Upper lobe of left lung (tissue), 6 donors: ENCODE data around the gene GAGE12F. TPM values are rescaled to one million over a fixed set of nuclear protein-coding genes. Genes with fewer than 3 reads are reported as not detected.
"Not testable (repeated sequence)": the region's sequence is repeated elsewhere in the genome, so short reads cannot be mapped to it uniquely, and the experiment has no call there.

Experiments
- ATAC-seq, 2 donors: fragments of 200-7000 bp; cut with Tn5 transposase; one replicate each; pipeline ENCODE4 v1.9.1; 2022; ENCODE audit warnings: mild to moderate bottlenecking in 2 of 2, moderate library complexity in 2 of 2; ENCODE audit not compliant: low FRiP score in 2 of 2
- DNase-seq, 2 donors: peaks; one replicate each; pipeline ENCODE4 v3.0.0-alpha.2; 2019 to 2020
- H3K27ac ChIP-seq, 4 donors: fragments of 200-600 bp; sonication (generic); one replicate each; pipeline ENCODE4 v1.5.1; 2016 to 2019
- H3K27me3 ChIP-seq, 4 donors: fragments of 200-600 bp; sonication (generic); one replicate each; pipeline ENCODE4 v1.5.1; 2017 to 2019
- H3K36me3 ChIP-seq, 4 donors: fragments of 200-600 bp; sonication (generic); one replicate each; pipeline ENCODE4 v1.5.1; 2016 to 2019
- H3K4me1 ChIP-seq, 4 donors: fragments of 200-600 bp; sonication (generic); one replicate each; pipeline ENCODE4 v1.5.1; 2018 to 2019
- H3K4me3 ChIP-seq, 4 donors: fragments of 200-600 bp; sonication (generic); one replicate each; pipeline ENCODE4 v1.5.1; 2017 to 2019; ENCODE audit warnings: mild to moderate bottlenecking in 2 of 4, moderate library complexity in 1 of 4
- H3K9me3 ChIP-seq, 4 donors: fragments of 200-600 bp; sonication (generic); one replicate each; pipeline ENCODE4 v1.5.1; 2018 to 2019
- WGBS, 2 donors: methylation state at CpG; one replicate each; pipeline ENCODE4 v1.1.5; 2017 to 2018; 5-methylcytosine and 5-hydroxymethylcytosine counted together
- total RNA-seq, 6 donors: library from RNA; depleted of rRNA in 4 of 6; stranded (reverse); fragments of >200 nt in 4 of 6; gene quantifications; one replicate each; pipeline versions ENCODE4 v1.1.0 to v1.2.1, GENCODE V29; 2016 to 2021
- donor health status: DM: no; HTN: no; CAD: no; lungs with moderate emphysema.
- donor health status: DM: no; HTN: yes; CAD: no; lungs with severe emphysema.

The GAGE12F gene, protein sequence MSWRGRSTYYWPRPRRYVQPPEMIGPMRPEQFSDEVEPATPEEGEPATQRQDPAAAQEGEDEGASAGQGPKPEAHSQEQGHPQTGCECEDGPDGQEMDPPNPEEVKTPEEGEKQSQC
- not detected for total RNA-seq

DNA sequence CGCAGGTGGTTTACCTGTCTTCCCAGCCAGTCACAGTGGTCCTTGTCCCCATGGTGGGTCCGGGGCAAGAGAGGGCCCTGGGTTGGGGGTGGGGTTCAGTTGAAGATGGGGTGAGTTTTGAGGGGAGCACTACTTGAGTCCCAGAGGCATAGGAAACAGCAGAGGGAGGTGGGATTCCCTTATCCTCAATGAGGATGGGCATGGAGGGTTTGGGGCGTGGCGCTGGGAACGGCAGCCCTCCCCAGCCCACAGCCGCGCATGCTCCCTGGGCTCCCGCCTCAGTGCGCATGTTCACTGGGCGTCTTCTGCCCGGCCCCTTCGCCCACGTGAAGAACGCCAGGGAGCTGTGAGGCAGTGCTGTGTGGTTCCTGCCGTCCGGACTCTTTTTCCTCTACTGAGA, at the start of gene GAGE12F:
Gene GAGE12F, plus strand, starts transcription at position 301 of the 400 bp plus-strand sequence. CDS start 1,155 bp downstream, outside the sequence.
- H3K4me3 ChIP-seq, DNase-seq, H3K27me3 ChIP-seq, H3K9me3 ChIP-seq, H3K27ac ChIP-seq, H3K36me3 ChIP-seq, ATAC-seq, H3K4me1 ChIP-seq: not testable (repeated sequence)
- WGBS, 2 donors = no CpG with 5 or more reads among the region's 16 CpGs

DNA sequence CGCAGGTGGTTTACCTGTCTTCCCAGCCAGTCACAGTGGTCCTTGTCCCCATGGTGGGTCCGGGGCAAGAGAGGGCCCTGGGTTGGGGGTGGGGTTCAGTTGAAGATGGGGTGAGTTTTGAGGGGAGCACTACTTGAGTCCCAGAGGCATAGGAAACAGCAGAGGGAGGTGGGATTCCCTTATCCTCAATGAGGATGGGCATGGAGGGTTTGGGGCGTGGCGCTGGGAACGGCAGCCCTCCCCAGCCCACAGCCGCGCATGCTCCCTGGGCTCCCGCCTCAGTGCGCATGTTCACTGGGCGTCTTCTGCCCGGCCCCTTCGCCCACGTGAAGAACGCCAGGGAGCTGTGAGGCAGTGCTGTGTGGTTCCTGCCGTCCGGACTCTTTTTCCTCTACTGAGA, 28.8 kb upstream of the GAGE12F start, which contains the start of gene GAGE12C:
Gene GAGE12C, plus strand, starts transcription at position 301 of the 400 bp plus-strand sequence. CDS start 1,155 bp downstream, outside the sequence.
- H3K27ac ChIP-seq, H3K27me3 ChIP-seq, H3K9me3 ChIP-seq, H3K36me3 ChIP-seq, H3K4me3 ChIP-seq, DNase-seq, H3K4me1 ChIP-seq, ATAC-seq: not testable (repeated sequence)
- no CpG with 5 or more reads among the region's 16 CpGs for WGBS, 2 donors

DNA sequence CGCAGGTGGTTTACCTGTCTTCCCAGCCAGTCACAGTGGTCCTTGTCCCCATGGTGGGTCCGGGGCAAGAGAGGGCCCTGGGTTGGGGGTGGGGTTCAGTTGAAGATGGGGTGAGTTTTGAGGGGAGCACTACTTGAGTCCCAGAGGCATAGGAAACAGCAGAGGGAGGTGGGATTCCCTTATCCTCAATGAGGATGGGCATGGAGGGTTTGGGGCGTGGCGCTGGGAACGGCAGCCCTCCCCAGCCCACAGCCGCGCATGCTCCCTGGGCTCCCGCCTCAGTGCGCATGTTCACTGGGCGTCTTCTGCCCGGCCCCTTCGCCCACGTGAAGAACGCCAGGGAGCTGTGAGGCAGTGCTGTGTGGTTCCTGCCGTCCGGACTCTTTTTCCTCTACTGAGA, 19.2 kb upstream of the GAGE12F start, which contains the start of gene GAGE12D:
Gene GAGE12D, plus strand, starts transcription at position 301 of the 400 bp plus-strand sequence. CDS start 1,155 bp downstream, outside the sequence.
- H3K4me3 ChIP-seq, H3K36me3 ChIP-seq, H3K27ac ChIP-seq, H3K27me3 ChIP-seq, H3K4me1 ChIP-seq, H3K9me3 ChIP-seq, DNase-seq, ATAC-seq: not testable (repeated sequence)
- WGBS, 2 donors = no CpG with 5 or more reads among the region's 16 CpGs

DNA sequence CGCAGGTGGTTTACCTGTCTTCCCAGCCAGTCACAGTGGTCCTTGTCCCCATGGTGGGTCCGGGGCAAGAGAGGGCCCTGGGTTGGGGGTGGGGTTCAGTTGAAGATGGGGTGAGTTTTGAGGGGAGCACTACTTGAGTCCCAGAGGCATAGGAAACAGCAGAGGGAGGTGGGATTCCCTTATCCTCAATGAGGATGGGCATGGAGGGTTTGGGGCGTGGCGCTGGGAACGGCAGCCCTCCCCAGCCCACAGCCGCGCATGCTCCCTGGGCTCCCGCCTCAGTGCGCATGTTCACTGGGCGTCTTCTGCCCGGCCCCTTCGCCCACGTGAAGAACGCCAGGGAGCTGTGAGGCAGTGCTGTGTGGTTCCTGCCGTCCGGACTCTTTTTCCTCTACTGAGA, 9.7 kb upstream of the GAGE12F start, which contains the start of gene GAGE12E:
Gene GAGE12E, plus strand, starts transcription at position 301 of the 400 bp plus-strand sequence. CDS start 1,155 bp downstream, outside the sequence.
- not testable (repeated sequence) for DNase-seq, H3K4me1 ChIP-seq, ATAC-seq, H3K27me3 ChIP-seq, H3K27ac ChIP-seq, H3K36me3 ChIP-seq, H3K4me3 ChIP-seq, H3K9me3 ChIP-seq
- no CpG with 5 or more reads among the region's 16 CpGs for WGBS, 2 donors

DNA sequence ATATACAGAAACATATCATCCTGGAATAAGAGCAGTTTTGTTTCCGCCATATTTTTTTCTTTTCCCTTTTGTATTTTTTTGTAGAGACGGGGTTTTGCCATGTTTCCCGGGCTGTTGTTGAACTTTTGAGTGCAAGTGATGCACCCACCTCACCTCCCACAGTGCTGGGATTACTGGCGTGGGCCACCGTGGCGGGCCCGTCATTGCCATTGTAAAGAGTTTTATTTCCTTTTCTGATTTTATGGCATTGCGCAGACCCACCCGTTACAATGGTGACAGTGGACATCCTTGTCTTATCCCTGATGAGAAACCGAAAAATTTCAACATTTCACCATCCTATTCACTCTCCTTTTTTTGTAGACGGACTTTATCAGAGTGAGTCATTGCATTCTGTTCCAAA, 8.1 kb downstream of the GAGE12F start:
- H3K27me3 ChIP-seq, H3K9me3 ChIP-seq, H3K27ac ChIP-seq, H3K4me1 ChIP-seq, H3K36me3 ChIP-seq, ATAC-seq, H3K4me3 ChIP-seq: not testable (repeated sequence)
- WGBS, 2 donors = 87% methylated on average over 3 of the region's 11 CpGs; no CpG with 5 or more reads in 1 of the 2 donors
- peak in 1 of 2 donors; percentile 20 for DNase-seq

DNA sequence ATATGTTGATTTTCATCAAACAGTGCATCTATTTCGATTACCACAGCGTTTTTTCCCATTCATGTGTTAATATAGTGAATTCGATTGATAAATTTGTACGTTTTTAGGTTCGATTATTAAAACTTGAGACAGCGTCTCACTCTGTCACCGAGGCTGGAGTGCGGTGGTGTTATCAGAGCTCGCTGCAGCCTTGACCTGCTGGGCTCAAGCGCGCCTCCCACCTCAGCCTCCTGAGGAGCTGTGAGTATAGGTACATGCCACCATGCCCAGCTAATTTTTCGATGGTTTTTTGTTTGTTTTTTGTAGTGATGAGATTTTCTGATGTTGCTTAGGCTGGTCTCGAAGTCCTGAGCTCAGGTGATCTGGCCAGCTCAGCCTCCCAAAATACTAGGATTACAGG, 8.5 kb downstream of the GAGE12F start:
- DNase-seq = peak in 1 of 2 donors; percentile 18
- ATAC-seq = not testable (repeated sequence)

DNA sequence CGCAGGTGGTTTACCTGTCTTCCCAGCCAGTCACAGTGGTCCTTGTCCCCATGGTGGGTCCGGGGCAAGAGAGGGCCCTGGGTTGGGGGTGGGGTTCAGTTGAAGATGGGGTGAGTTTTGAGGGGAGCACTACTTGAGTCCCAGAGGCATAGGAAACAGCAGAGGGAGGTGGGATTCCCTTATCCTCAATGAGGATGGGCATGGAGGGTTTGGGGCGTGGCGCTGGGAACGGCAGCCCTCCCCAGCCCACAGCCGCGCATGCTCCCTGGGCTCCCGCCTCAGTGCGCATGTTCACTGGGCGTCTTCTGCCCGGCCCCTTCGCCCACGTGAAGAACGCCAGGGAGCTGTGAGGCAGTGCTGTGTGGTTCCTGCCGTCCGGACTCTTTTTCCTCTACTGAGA, 9.5 kb downstream of the GAGE12F start, which contains the start of gene GAGE12G:
Gene GAGE12G, plus strand, starts transcription at position 301 of the 400 bp plus-strand sequence. CDS start 1,155 bp downstream, outside the sequence.
- ATAC-seq, H3K9me3 ChIP-seq, H3K27me3 ChIP-seq, H3K4me1 ChIP-seq, DNase-seq, H3K4me3 ChIP-seq, H3K36me3 ChIP-seq, H3K27ac ChIP-seq: not testable (repeated sequence)
- WGBS, 2 donors = no CpG with 5 or more reads among the region's 16 CpGs

More for the DNA sequence above, 8.5 kb downstream of the GAGE12F start:
- H3K27me3 ChIP-seq, H3K27ac ChIP-seq, H3K36me3 ChIP-seq, H3K4me3 ChIP-seq, H3K9me3 ChIP-seq, H3K4me1 ChIP-seq: not testable (repeated sequence)
- WGBS, 2 donors = 94% methylated on average over 10 of the region's 13 CpGs; no CpG with 5 or more reads in 1 of the 2 donors

DNA sequence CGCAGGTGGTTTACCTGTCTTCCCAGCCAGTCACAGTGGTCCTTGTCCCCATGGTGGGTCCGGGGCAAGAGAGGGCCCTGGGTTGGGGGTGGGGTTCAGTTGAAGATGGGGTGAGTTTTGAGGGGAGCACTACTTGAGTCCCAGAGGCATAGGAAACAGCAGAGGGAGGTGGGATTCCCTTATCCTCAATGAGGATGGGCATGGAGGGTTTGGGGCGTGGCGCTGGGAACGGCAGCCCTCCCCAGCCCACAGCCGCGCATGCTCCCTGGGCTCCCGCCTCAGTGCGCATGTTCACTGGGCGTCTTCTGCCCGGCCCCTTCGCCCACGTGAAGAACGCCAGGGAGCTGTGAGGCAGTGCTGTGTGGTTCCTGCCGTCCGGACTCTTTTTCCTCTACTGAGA, 19.0 kb downstream of the GAGE12F start, which contains the start of gene GAGE12H:
Gene GAGE12H, plus strand, starts transcription at position 301 of the 400 bp plus-strand sequence. CDS start 1,155 bp downstream, outside the sequence.
- not testable (repeated sequence) for H3K36me3 ChIP-seq, H3K4me1 ChIP-seq, H3K4me3 ChIP-seq, H3K27ac ChIP-seq, DNase-seq, H3K9me3 ChIP-seq, ATAC-seq, H3K27me3 ChIP-seq
- WGBS, 2 donors = no CpG with 5 or more reads among the region's 16 CpGs

DNA sequence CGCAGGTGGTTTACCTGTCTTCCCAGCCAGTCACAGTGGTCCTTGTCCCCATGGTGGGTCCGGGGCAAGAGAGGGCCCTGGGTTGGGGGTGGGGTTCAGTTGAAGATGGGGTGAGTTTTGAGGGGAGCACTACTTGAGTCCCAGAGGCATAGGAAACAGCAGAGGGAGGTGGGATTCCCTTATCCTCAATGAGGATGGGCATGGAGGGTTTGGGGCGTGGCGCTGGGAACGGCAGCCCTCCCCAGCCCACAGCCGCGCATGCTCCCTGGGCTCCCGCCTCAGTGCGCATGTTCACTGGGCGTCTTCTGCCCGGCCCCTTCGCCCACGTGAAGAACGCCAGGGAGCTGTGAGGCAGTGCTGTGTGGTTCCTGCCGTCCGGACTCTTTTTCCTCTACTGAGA, 28.6 kb downstream of the GAGE12F start, which contains the start of gene GAGE2A:
Gene GAGE2A, plus strand, starts transcription at position 301 of the 400 bp plus-strand sequence. CDS start 1,155 bp downstream, outside the sequence.
- H3K27me3 ChIP-seq, H3K36me3 ChIP-seq, H3K4me1 ChIP-seq, H3K4me3 ChIP-seq, H3K27ac ChIP-seq, ATAC-seq, H3K9me3 ChIP-seq, DNase-seq: not testable (repeated sequence)
- no CpG with 5 or more reads among the region's 16 CpGs for whole genome bisulfite sequencing, 2 donors

DNA sequence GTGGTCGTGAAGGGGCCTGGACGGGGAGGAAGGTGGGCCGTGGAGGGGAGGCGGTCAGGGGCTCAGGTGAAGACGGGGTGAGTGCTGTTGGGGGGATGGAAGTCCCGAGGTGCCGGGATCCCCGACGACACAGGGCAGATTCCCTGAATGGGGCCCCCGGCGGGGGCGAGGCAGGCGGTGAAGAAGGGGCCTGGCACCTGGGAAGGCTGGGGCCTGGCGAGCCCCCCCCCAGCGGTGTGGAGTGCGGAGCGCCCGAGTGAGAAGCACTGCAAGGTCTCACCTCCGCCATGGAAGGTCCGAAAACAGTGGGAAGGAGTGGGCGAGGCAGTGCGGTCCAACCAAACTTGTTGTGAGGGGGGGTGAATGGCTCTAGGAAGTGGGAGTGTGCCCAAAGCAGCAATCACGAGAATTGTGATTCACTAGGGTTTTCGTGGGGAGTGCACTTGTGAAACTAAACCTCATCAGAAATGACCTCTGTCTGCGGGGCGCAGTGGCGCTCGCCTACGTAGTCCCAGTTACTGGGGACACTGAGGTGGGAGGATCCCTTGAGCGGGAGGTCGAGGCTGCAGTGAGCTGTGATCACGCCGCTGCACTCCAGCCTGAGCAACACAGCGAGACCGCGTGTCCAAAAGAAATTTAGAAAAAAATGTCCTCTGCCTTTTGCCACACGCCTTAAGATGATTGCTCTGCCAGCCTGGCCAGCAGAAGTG, 29.3 kb downstream of the GAGE12F start:
- not testable (repeated sequence) for ATAC-seq, H3K27me3 ChIP-seq, H3K27ac ChIP-seq, H3K9me3 ChIP-seq, H3K4me1 ChIP-seq, H3K4me3 ChIP-seq, H3K36me3 ChIP-seq
- WGBS, 2 donors = 94% methylated on average over 29 to 31 of the region's 37 CpGs
- peak in 1 of 2 donors; percentile 80 for DNase-seq

DNA sequence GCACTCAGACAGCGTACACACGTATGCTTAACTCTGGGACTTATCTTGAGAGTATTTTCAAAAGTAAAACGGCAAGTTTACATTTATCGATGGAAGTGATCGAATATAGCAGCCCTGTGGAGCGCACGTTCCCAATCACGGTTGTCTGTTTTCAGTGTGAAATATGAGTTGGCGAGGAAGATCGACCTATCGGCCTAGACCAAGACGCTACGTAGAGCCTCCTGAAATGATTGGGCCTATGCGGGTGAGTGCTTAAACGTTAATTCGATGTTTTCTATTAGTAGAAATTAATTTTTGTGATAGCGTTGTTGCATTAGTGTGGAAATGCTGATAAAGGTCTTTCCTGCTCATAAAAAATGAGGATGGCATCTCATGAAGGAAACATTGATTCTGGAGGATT, 29.8 kb downstream of the GAGE12F start:
- DNase-seq, H3K4me1 ChIP-seq, ATAC-seq, H3K27ac ChIP-seq, H3K9me3 ChIP-seq, H3K36me3 ChIP-seq, H3K4me3 ChIP-seq, H3K27me3 ChIP-seq: not testable (repeated sequence)
- WGBS, 2 donors = 89 to 94% methylated on average over 13 to 15 of the region's 17 CpGs

DNA sequence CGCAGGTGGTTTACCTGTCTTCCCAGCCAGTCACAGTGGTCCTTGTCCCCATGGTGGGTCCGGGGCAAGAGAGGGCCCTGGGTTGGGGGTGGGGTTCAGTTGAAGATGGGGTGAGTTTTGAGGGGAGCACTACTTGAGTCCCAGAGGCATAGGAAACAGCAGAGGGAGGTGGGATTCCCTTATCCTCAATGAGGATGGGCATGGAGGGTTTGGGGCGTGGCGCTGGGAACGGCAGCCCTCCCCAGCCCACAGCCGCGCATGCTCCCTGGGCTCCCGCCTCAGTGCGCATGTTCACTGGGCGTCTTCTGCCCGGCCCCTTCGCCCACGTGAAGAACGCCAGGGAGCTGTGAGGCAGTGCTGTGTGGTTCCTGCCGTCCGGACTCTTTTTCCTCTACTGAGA, 38.1 kb downstream of the GAGE12F start, which contains the start of gene GAGE1:
Gene GAGE1, plus strand, starts transcription at position 301 of the 400 bp plus-strand sequence. CDS start 1,155 bp downstream, outside the sequence.
- ATAC-seq, H3K36me3 ChIP-seq, H3K27me3 ChIP-seq, H3K4me1 ChIP-seq, DNase-seq, H3K4me3 ChIP-seq, H3K27ac ChIP-seq, H3K9me3 ChIP-seq: not testable (repeated sequence)
- WGBS, 2 donors = no CpG with 5 or more reads among the region's 16 CpGs
